Endothelial cell of umbilical vein (primary cell): ENCODE measurements around the gene ANKRD13B. TPM values are rescaled to one million over a fixed set of nuclear protein-coding genes. Genes with fewer than 3 reads are reported as not detected.

Experiments
- BruUV-seq: library from RNA; stranded (reverse); fragments of 400-500 nt; replicated peaks from 2 replicates; lab custom pipeline; 2021; lab: Mats Ljungman, UMichigan
- CTCF ChIA-PET: fragments of 300-600, 350-600 bp; sonication (Branson Sonifier 250); formaldehyde crosslinking; loops from one replicate; lab custom pipeline; 2021; ENCODE audit warnings: antibody characterized with exemption, inconsistent platforms; lab: Charles Lee
- POLR2A ChIA-PET: fragments of 300-600, 350-600 bp; sonication (Branson Sonifier 250); formaldehyde crosslinking; loops from one replicate; lab custom pipeline; 2021; ENCODE audit warnings: antibody characterized with exemption, inconsistent platforms; lab: Charles Lee
- DNase-seq: peaks from one replicate; pipeline ENCODE4 v3.0.0-alpha.2; 2011; ENCODE audit warnings: low read depth, low spot score
- FAIRE-seq: peaks from 2 replicates; lab custom pipeline; 2011; peaks lifted over from hg19 to GRCh38; lab: Jason Lieb, UNC
- H2AFZ ChIP-seq: 2 replicates; pipeline ENCODE4 v1.6.0; 2012; ENCODE audit warnings: low read depth, low read length, control low read depth, inconsistent platforms
- H3K27ac ChIP-seq: 2 replicates; pipeline ENCODE4 v1.5.1; 2011; ENCODE audit warnings: low read depth, mild to moderate bottlenecking, control low read depth, low read length, moderate library complexity; ENCODE audit not compliant: insufficient read depth
- H3K27me3 ChIP-seq, 2 experiments: 2 replicates each; pipeline versions ENCODE4 v1.6.0 to v1.6.1; 2011; ENCODE audit warnings: low read length in 2 of 2, mixed read lengths in 1 of 2; ENCODE audit not compliant: control insufficient read depth in 2 of 2, insufficient read depth in 2 of 2
- H3K36me3 ChIP-seq, 2 experiments: 2 replicates in 1 of 2; 3 replicates in 1 of 2; pipeline ENCODE4 v1.5.1; 2011; ENCODE audit warnings: low read length in 2 of 2, mild to moderate bottlenecking in 1 of 2, moderate library complexity in 1 of 2; ENCODE audit not compliant: control insufficient read depth in 2 of 2, insufficient read depth in 2 of 2; ENCODE audit errors: extremely low read depth in 1 of 2
- H3K4me1 ChIP-seq: 3 replicates; pipeline ENCODE4 v1.5.1; 2011; ENCODE audit warnings: mild to moderate bottlenecking, low read length; ENCODE audit not compliant: control insufficient read depth, insufficient read depth; ENCODE audit errors: extremely low read depth
- H3K4me2 ChIP-seq: 2 replicates; pipeline ENCODE4 v1.6.1; 2011; ENCODE audit warnings: low read length, control low read depth, mixed read lengths; ENCODE audit not compliant: insufficient read depth
- H3K4me3 ChIP-seq, 3 experiments: fragments of 200-600 bp in 1 of 3; sonication (generic), shearing (Covaris generic) in 1 of 3; replicated peaks in 1 of 3; 2 replicates each; pipeline ENCODE4 v1.5.1; 2011 to 2016; ENCODE audit warnings: control low read depth in 3 of 3, low read length in 3 of 3, mild to moderate bottlenecking in 2 of 3, inconsistent platforms in 1 of 3, low read depth in 1 of 3, moderate library complexity in 1 of 3; ENCODE audit not compliant: insufficient read depth in 1 of 3
- H3K79me2 ChIP-seq: 2 replicates; pipeline ENCODE4 v1.6.0; 2012; ENCODE audit warnings: low read length, inconsistent platforms; ENCODE audit not compliant: control insufficient read depth, insufficient read depth
- H3K9ac ChIP-seq: replicated peaks from 2 replicates; pipeline ENCODE3; 2011; ENCODE audit warnings: low read length, control low read depth; ENCODE audit not compliant: insufficient read depth; ENCODE audit errors: extremely low read depth
- H3K9me1 ChIP-seq: replicated peaks from 3 replicates; pipeline ENCODE4 v1.6.0; 2011; ENCODE audit warnings: mild to moderate bottlenecking, low read length; ENCODE audit not compliant: control insufficient read depth, insufficient read depth; ENCODE audit errors: extremely low read depth
- H3K9me3 ChIP-seq: replicated peaks from 2 replicates; pipeline ENCODE4 v1.5.1; 2012; ENCODE audit warnings: low read length, inconsistent platforms; ENCODE audit not compliant: control insufficient read depth, insufficient read depth
- H4K20me1 ChIP-seq: replicated peaks from 2 replicates; pipeline ENCODE3; 2011; ENCODE audit warnings: mild to moderate bottlenecking, low read length; ENCODE audit not compliant: control insufficient read depth, insufficient read depth; ENCODE audit errors: extremely low read depth
- CTCF ChIP-seq, 2 donors: IDR thresholded peaks; 1 replicate in 1 of 2; 2 replicates in 1 of 2; pipeline ENCODE4 v1.5.1; 2011; ENCODE audit warnings: low read length in 2 of 2, mild to moderate bottlenecking in 2 of 2, moderate library complexity in 2 of 2, control low read depth in 1 of 2, inconsistent platforms in 1 of 2, low read depth in 1 of 2; ENCODE audit not compliant: insufficient read depth in 1 of 2; ENCODE audit errors: extremely low read depth in 1 of 2
- EZH2 ChIP-seq: IDR thresholded peaks from 2 replicates; pipeline ENCODE4 v1.6.1; 2012; ENCODE audit warnings: borderline replicate concordance, low read depth, mild to moderate bottlenecking, moderate library complexity, low read length, inconsistent platforms; ENCODE audit not compliant: severe bottlenecking
- FOS ChIP-seq: IDR thresholded peaks from 2 replicates; pipeline ENCODE4 v1.6.1; 2011; ENCODE audit warnings: mild to moderate bottlenecking, low read length, moderate library complexity, borderline replicate concordance; ENCODE audit not compliant: insufficient read depth
- GATA2 ChIP-seq: IDR thresholded peaks from 2 replicates; pipeline ENCODE4 v1.7.0; 2011; ENCODE audit warnings: low read depth, mild to moderate bottlenecking, moderate library complexity, mixed read lengths, low read length; ENCODE audit not compliant: insufficient read length, insufficient read depth
- JUN ChIP-seq: IDR thresholded peaks from 2 replicates; pipeline ENCODE4 v1.6.1; 2011; ENCODE audit warnings: borderline replicate concordance, low read depth; ENCODE audit not compliant: insufficient read length, insufficient read depth
- MAX ChIP-seq: IDR thresholded peaks from 2 replicates; pipeline ENCODE4 v1.6.1; 2011; ENCODE audit not compliant: insufficient read depth, insufficient read length
- MYC ChIP-seq: IDR thresholded peaks from one replicate; pipeline ENCODE4 v1.6.1; 2011; ENCODE audit warnings: mild to moderate bottlenecking, low read depth, low read length
- POLR2A ChIP-seq: IDR thresholded peaks from 2 replicates; pipeline ENCODE4 v1.6.1; 2012; ENCODE audit warnings: low read depth, mild to moderate bottlenecking, control low read depth, low read length
- POLR2AphosphoS5 ChIP-seq: IDR thresholded peaks from 2 replicates; pipeline ENCODE4 v1.6.1; 2012; ENCODE audit warnings: low read depth, mild to moderate bottlenecking, control low read depth, low read length, moderate library complexity; ENCODE audit not compliant: insufficient read depth
- dilution Hi-C: fragments of 300-500 bp; cut with MboI; formaldehyde crosslinking; loops from one replicate; pipeline ENCODE4 v1.15.0; 2019; ENCODE audit warnings: low sequenced_read_pairs; ENCODE audit not compliant: extremely low pct_ligation_motif_present
- intact Hi-C: fragments of 100-400 bp; cut with micrococcal nuclease; formaldehyde crosslinking; loops from one replicate; pipeline ENCODE4 v1.10.0; 2022
- polyA plus RNA-seq, 4 experiments: library from polyadenylated mRNA; depleted of rRNA in 3 of 4; stranded (reverse) in 3 of 4; unstranded in 1 of 4; fragments of >200 nt; gene quantifications; 2 replicates each; pipeline versions ENCODE4 v1.2.1 to v1.2.3, GENCODE V29; 2011 to 2012; ENCODE audit warnings: missing spikeins in 1 of 4
- total RNA-seq: library from RNA; stranded (reverse); gene quantifications from 2 replicates; pipeline ENCODE4 v1.2.3, GENCODE V29; 2021

The ANKRD13B gene
- total and polyA plus RNA-seq, 2 donors (not counting 3 experiments of a cell fraction or from before 2014, with no cell fraction given): 21.1 to 23.2 TPM

- ChIA-PET POLR2A (no interaction called here), CTCF (interaction anchor here (1.0 to 1.2 kb wide), 4 partner anchors 9 to 134 kb away, joined by 3 to 6 read pairs (median 4); no protein-coding TSS in a partner anchor)
- Histone ChIP-seq H3K36me3 (peaks cover 1 to 4% of the 10 kb centered on the region in 2 experiments), H3K4me1 (peaks cover 40% of the 10 kb centered on the region), H3K27ac (no peak overlapping the region), H3K9me3 (no peaks in the 10 kb centered on the region), H2AFZ (no peak overlapping the region), H3K27me3 (no peaks in the 10 kb centered on the region), H3K79me2 (no peaks in the 10 kb centered on the region), H3K4me3 (no peak overlapping the region), H3K9ac (no peak overlapping the region), H3K9me1 (no peaks in the 10 kb centered on the region), H4K20me1 (no peaks in the 10 kb centered on the region), H3K4me2 (no peak overlapping the region)
- BruUV-seq: no TSS peak
- dilution Hi-C loops: no loop called here
- DNase-seq (peak; percentile 46), FAIRE-seq (no peak)
- intact Hi-C loops: no loop called here
- TF ChIP-seq CTCF (IDR thresholded peaks at IDR 0.05; ENCODE audit: extremely low read depth in 1 of 2, insufficient read depth in 1 of 2, low read depth in 1 of 2, low read length in 2 of 2) (no peak), MYC (no peak), POLR2AphosphoS5 (no peak), FOS (no peak), POLR2A (no peak), MAX (no peak), GATA2 (no peak), EZH2 (no peak), JUN (no peak)
Measured at GRCh38 chr17:29645515-29646051, 52.7 kb downstream of the ANKRD13B start.
